ENCODE measurements around the gene CCDC12.

CCDC12 gene

GRCh38 chr3:47007482-47008233, 31.1 kb upstream of the CCDC12 start:
- DNase-seq, result no peak

GRCh38 chr3:47007001-47007400, 30.5 kb upstream of the CCDC12 start:
- no peak for DNase-seq

- no peak for DNase-seq
Observed at GRCh38 chr3:47006145-47006651, 29.7 kb upstream of the CCDC12 start.

GRCh38 chr3:47005212-47006144, 28.9 kb upstream of the CCDC12 start:
- no peak for DNase-seq

- no peak for DNase-seq
Observed at GRCh38 chr3:47004369-47005211, 28.0 kb upstream of the CCDC12 start.

GRCh38 chr3:47003461-47004368, 27.2 kb upstream of the CCDC12 start:
- DNase-seq, result no peak

GRCh38 chr3:47003056-47003410, 26.5 kb upstream of the CCDC12 start:
- no peak for DNase-seq

- no peak for DNase-seq
Observed at GRCh38 chr3:47002171-47003055, 25.9 kb upstream of the CCDC12 start.

GRCh38 chr3:47001731-47002170, 25.2 kb upstream of the CCDC12 start:
- no peak for DNase-seq

GRCh38 chr3:47000922-47001730, 24.6 kb upstream of the CCDC12 start:
- DNase-seq, result no peak

GRCh38 chr3:47000198-47000815, 23.8 kb upstream of the CCDC12 start:
- no peak for DNase-seq

- no peak for DNase-seq
Observed at GRCh38 chr3:46999516-47000197, 23.1 kb upstream of the CCDC12 start.

GRCh38 chr3:46998852-46999515, 22.4 kb upstream of the CCDC12 start:
- no peak for DNase-seq

- peak; percentile 75 for DNase-seq
Observed at GRCh38 chr3:46998121-46998851, 21.7 kb upstream of the CCDC12 start.

GRCh38 chr3:46997453-46998091, 21.0 kb upstream of the CCDC12 start:
- DNase-seq, result no peak

GRCh38 chr3:46996689-46997452, 20.3 kb upstream of the CCDC12 start:
- DNase-seq, result no peak
